ENCODE measurements around the gene GAB4.
"Not testable (repeated sequence)": the region's sequence is repeated elsewhere in the genome, so short reads cannot be mapped to it uniquely, and the experiment has no call there.

GAB4 gene

DNA sequence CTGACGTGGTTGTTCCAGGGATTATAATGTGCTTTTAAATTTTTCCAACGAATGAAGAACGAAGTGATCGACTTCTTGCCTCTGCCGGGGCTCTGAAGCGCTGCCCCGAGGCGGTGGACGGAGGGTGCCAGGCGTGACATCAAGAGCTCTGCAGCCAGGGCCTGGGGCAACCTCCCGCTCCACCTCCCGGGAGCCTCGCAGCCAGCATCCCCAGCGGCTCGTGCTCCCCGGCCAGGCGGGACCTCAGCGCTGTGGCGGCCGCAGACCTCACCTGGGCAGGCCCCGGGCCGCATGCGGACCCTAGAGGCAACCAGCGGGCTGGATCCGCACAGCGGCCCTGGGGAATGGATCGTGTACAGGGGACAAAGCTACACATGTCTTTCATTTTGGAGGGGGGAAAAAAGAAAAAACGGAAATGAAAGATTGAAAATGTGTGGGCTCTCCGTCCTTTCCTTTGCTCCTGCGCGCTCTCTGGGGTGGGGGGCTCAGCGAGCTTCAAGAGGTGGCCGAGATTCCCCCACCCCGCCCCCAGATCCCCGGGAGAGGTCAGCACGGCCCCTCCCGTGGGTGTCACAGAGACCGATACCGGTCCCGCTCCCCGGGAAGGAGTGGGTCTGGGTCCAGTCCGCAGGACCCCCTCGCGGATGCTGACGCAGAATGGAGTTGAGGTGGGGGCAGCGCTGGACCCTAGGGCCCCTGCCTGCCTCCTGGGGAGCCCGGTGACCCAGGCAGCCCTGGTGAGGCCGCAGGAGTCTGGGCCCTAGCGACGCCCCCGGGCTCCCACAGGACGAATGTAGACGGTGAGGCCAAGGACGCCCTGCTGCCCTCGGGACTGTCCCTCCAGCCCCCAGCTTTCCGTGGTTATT lies 28.2 kb upstream of the GAB4 start:
- DNase-seq (ENCODE audit: low spot score); H4K8ac ChIP-seq (ENCODE audit: low read depth, low read length); H3K79me1 ChIP-seq (ENCODE audit: low read depth, low read length); H4K91ac ChIP-seq (ENCODE audit: low read depth, low read length, poor library complexity); H3K4ac ChIP-seq (ENCODE audit: low read length); H2BK120ac ChIP-seq (ENCODE audit: low read depth, low read length); H2AFZ ChIP-seq (ENCODE audit: low read length); H3K36me3 ChIP-seq (replicated peaks in 1 of 2; ENCODE audit: control insufficient read depth in 2 of 2, insufficient read depth in 2 of 2, low read length in 2 of 2); H2BK5ac ChIP-seq (ENCODE audit: low read length); H3K27ac ChIP-seq (replicated peaks; ENCODE audit: low read length); H3K14ac ChIP-seq (ENCODE audit: low read length); H3K27me3 ChIP-seq (ENCODE audit: control insufficient read depth in 3 of 3, insufficient read depth in 3 of 3, low read depth in 1 of 3, low read length in 3 of 3); H2BK15ac ChIP-seq (ENCODE audit: low read length); H2AK5ac ChIP-seq (ENCODE audit: low read depth, low read length); H3K9ac ChIP-seq (ENCODE audit: low read depth, low read length, poor library complexity); H3K9me3 ChIP-seq (replicated peaks in 1 of 2; ENCODE audit: control insufficient read depth in 2 of 2, insufficient read depth in 1 of 2, low read depth in 1 of 2, low read length in 2 of 2); H3K23ac ChIP-seq (ENCODE audit: low read depth, low read length, poor library complexity); H3K4me3 ChIP-seq (ENCODE audit: low read length in 2 of 2); H3K4me1 ChIP-seq (ENCODE audit: control insufficient read depth in 2 of 2, insufficient read depth in 1 of 2, low read depth in 1 of 2, low read length in 2 of 2); H3K4me2 ChIP-seq (ENCODE audit: insufficient read depth, low read length, poor library complexity, severe bottlenecking); H2BK12ac ChIP-seq (ENCODE audit: low read length); H3K18ac ChIP-seq (ENCODE audit: low read length): not testable (repeated sequence)
- WGBS, 2 donors (ENCODE audit: extremely low coverage in 2 of 2, insufficient read length in 2 of 2, insufficient replicate concordance in 1 of 2): no CpG with 5 or more reads among the region's 56 CpGs

DNA sequence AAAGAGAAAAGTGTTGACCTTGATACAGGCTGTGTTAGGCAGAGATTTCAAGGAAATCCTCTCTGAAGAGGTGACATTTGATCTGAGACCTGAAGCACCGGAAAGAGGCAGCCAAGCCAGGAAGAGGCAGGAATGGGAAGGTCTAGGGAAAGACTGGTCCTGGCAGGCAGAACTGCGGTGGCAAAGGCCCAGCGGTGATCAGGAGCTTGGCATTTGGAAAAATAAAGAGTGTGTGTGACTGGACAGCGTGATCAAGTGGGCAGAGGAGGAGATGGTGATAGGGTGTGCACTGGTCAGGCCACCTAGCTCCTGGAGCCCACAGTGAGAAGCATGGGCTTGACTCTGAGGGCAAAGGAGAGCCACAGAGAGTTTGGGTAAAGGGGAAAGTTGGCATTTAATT lies 27.2 kb upstream of the GAB4 start:
- Histone ChIP-seq H3K4ac (ENCODE audit: low read length) (no peak overlapping the region), H2BK120ac (ENCODE audit: low read depth, low read length) (no peak overlapping the region), H3K14ac (ENCODE audit: low read length) (no peak overlapping the region), H2AK5ac (ENCODE audit: low read depth, low read length) (no peak overlapping the region), H3K27me3 (ENCODE audit: control insufficient read depth in 3 of 3, insufficient read depth in 3 of 3, low read depth in 1 of 3, low read length in 3 of 3) (no peaks in the 10 kb centered on the region), H4K91ac (ENCODE audit: low read depth, low read length, poor library complexity) (no peak overlapping the region), H2BK15ac (ENCODE audit: low read length) (no peak overlapping the region), H3K9ac (ENCODE audit: low read depth, low read length, poor library complexity) (no peak overlapping the region), H3K18ac (ENCODE audit: low read length) (no peak overlapping the region), H3K79me1 (ENCODE audit: low read depth, low read length) (no peaks in the 10 kb centered on the region), H3K23ac (ENCODE audit: low read depth, low read length, poor library complexity) (no peak overlapping the region), H3K4me3 (ENCODE audit: low read length in 2 of 2) (no peak overlapping the region), H2AFZ (ENCODE audit: low read length) (no peak overlapping the region), H3K4me1 (ENCODE audit: control insufficient read depth in 2 of 2, insufficient read depth in 1 of 2, low read depth in 1 of 2, low read length in 2 of 2) (no peaks in the 10 kb centered on the region), H2BK12ac (ENCODE audit: low read length) (no peak overlapping the region), H3K9me3 (replicated peaks in 1 of 2; ENCODE audit: control insufficient read depth in 2 of 2, insufficient read depth in 1 of 2, low read depth in 1 of 2, low read length in 2 of 2) (no peaks in the 10 kb centered on the region), H3K4me2 (ENCODE audit: insufficient read depth, low read length, poor library complexity, severe bottlenecking) (no peak overlapping the region), H4K8ac (ENCODE audit: low read depth, low read length) (no peak overlapping the region), H3K27ac (replicated peaks; ENCODE audit: low read length) (no peak overlapping the region), H2BK5ac (ENCODE audit: low read length) (no peak overlapping the region), H3K36me3 (replicated peaks in 1 of 2; ENCODE audit: control insufficient read depth in 2 of 2, insufficient read depth in 2 of 2, low read length in 2 of 2) (no peaks in the 10 kb centered on the region)
- no CpG with 5 or more reads among the region's 4 CpGs for WGBS, 2 donors (ENCODE audit: extremely low coverage in 2 of 2, insufficient read length in 2 of 2, insufficient replicate concordance in 1 of 2)
- no peak for DNase-seq (ENCODE audit: low spot score)

DNA sequence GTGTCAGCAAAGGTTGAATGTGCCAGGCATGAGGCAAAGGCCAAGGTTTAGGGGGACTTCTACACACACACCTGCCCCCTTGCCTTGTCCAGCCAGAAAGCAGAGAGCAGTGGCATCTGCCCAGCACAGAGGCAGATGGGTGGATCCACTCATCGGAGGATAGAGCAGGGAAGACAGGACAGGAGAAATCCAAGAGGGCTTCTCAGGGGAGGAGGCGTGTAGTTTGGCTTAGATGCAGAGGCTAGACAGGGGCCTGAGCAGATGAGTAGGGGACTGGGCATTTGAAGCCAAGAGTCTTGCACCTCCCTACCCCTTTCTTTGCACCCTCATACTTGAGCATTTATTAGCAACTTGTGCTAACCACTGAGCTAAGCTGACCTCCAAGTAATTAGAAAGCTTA lies 26.5 kb upstream of the GAB4 start:
- not testable (repeated sequence) for H4K91ac ChIP-seq (ENCODE audit: low read depth, low read length, poor library complexity); H2BK120ac ChIP-seq (ENCODE audit: low read depth, low read length)

DNA sequence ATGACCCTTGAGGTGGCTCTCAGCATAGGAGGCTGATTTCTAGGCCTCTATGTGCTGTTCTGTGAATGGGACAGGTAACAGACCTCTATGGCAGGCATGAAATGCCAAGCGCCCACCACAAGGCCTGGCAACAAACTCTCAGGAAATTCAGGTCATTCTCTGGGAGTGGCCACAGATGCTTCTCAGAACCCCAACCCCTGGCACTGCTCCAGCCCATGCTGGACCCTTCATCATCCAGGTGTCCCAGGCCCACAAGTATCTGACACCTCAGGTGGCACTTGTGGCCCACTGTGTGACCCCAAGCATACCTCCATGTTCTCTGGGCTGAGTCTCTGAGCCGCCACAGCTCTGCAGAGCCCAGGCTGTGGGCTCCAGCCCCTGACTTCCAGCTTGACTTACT lies 24.3 kb upstream of the GAB4 start:
- H2BK120ac ChIP-seq (ENCODE audit: low read depth, low read length); H2BK12ac ChIP-seq (ENCODE audit: low read length); H2AFZ ChIP-seq (ENCODE audit: low read length); H3K18ac ChIP-seq (ENCODE audit: low read length); H4K91ac ChIP-seq (ENCODE audit: low read depth, low read length, poor library complexity); H3K23ac ChIP-seq (ENCODE audit: low read depth, low read length, poor library complexity); H2BK15ac ChIP-seq (ENCODE audit: low read length); H3K27me3 ChIP-seq (ENCODE audit: control insufficient read depth in 3 of 3, insufficient read depth in 3 of 3, low read depth in 1 of 3, low read length in 3 of 3); H3K4me1 ChIP-seq (ENCODE audit: control insufficient read depth in 2 of 2, insufficient read depth in 1 of 2, low read depth in 1 of 2, low read length in 2 of 2); H3K27ac ChIP-seq (replicated peaks; ENCODE audit: low read length); H4K8ac ChIP-seq (ENCODE audit: low read depth, low read length); DNase-seq (ENCODE audit: low spot score); H3K4me3 ChIP-seq (ENCODE audit: low read length in 2 of 2); H2AK5ac ChIP-seq (ENCODE audit: low read depth, low read length); H3K9me3 ChIP-seq (replicated peaks in 1 of 2; ENCODE audit: control insufficient read depth in 2 of 2, insufficient read depth in 1 of 2, low read depth in 1 of 2, low read length in 2 of 2); H3K9ac ChIP-seq (ENCODE audit: low read depth, low read length, poor library complexity); H3K14ac ChIP-seq (ENCODE audit: low read length); H3K4me2 ChIP-seq (ENCODE audit: insufficient read depth, low read length, poor library complexity, severe bottlenecking); H2BK5ac ChIP-seq (ENCODE audit: low read length); H3K79me1 ChIP-seq (ENCODE audit: low read depth, low read length); H3K36me3 ChIP-seq (replicated peaks in 1 of 2; ENCODE audit: control insufficient read depth in 2 of 2, insufficient read depth in 2 of 2, low read length in 2 of 2); H3K4ac ChIP-seq (ENCODE audit: low read length): not testable (repeated sequence)
- WGBS, 2 donors (ENCODE audit: extremely low coverage in 2 of 2, insufficient read length in 2 of 2, insufficient replicate concordance in 1 of 2): no CpG with 5 or more reads among the region's 2 CpGs

More for the DNA sequence above, 26.5 kb upstream of the GAB4 start:
- H3K9me3 ChIP-seq (replicated peaks in 1 of 2; ENCODE audit: control insufficient read depth in 2 of 2, insufficient read depth in 1 of 2, low read depth in 1 of 2, low read length in 2 of 2); H2AFZ ChIP-seq (ENCODE audit: low read length); H3K4ac ChIP-seq (ENCODE audit: low read length); H3K4me3 ChIP-seq (ENCODE audit: low read length in 2 of 2); H3K79me1 ChIP-seq (ENCODE audit: low read depth, low read length); DNase-seq (ENCODE audit: low spot score); H3K27ac ChIP-seq (replicated peaks; ENCODE audit: low read length); H3K36me3 ChIP-seq (replicated peaks in 1 of 2; ENCODE audit: control insufficient read depth in 2 of 2, insufficient read depth in 2 of 2, low read length in 2 of 2); H3K18ac ChIP-seq (ENCODE audit: low read length); H3K4me1 ChIP-seq (ENCODE audit: control insufficient read depth in 2 of 2, insufficient read depth in 1 of 2, low read depth in 1 of 2, low read length in 2 of 2); H2BK5ac ChIP-seq (ENCODE audit: low read length); H2AK5ac ChIP-seq (ENCODE audit: low read depth, low read length); H2BK12ac ChIP-seq (ENCODE audit: low read length); H3K9ac ChIP-seq (ENCODE audit: low read depth, low read length, poor library complexity); H3K23ac ChIP-seq (ENCODE audit: low read depth, low read length, poor library complexity); H3K4me2 ChIP-seq (ENCODE audit: insufficient read depth, low read length, poor library complexity, severe bottlenecking); H4K8ac ChIP-seq (ENCODE audit: low read depth, low read length); H3K14ac ChIP-seq (ENCODE audit: low read length); H3K27me3 ChIP-seq (ENCODE audit: control insufficient read depth in 3 of 3, insufficient read depth in 3 of 3, low read depth in 1 of 3, low read length in 3 of 3); H2BK15ac ChIP-seq (ENCODE audit: low read length): not testable (repeated sequence)
- WGBS, 2 donors (ENCODE audit: extremely low coverage in 2 of 2, insufficient read length in 2 of 2, insufficient replicate concordance in 1 of 2): no CpG with 5 or more reads among the region's 2 CpGs

All from neuronal stem cell (in vitro differentiated cells).